Neural progenitor cell (in vitro differentiated cells): ENCODE data around the gene GNB1. TPM values are rescaled to one million over a fixed set of nuclear protein-coding genes. Genes with fewer than 3 reads are reported as not detected.

Experiments used
- DNase-seq: peaks from one replicate; pipeline ENCODE4 v3.0.0-alpha.2; 2016; ENCODE audit warnings: low spot score
- H2AFZ ChIP-seq: fragments of 200-600 bp; sonication (generic); replicated peaks from 2 replicates; pipeline ENCODE4 v1.6.1; 2016; ENCODE audit warnings: antibody characterized with exemption
- H3F3A ChIP-seq: fragments of 200-600 bp; sonication (generic); 2 replicates; pipeline ENCODE4 v1.6.1; 2016; ENCODE audit warnings: antibody characterized with exemption, low read depth
- H3K27ac ChIP-seq: fragments of 200-600 bp; sonication (generic); 2 replicates; pipeline ENCODE4 v1.5.1; 2016; ENCODE audit warnings: mild to moderate bottlenecking
- H3K27me3 ChIP-seq: fragments of 200-600 bp; sonication (generic); 2 replicates; pipeline ENCODE4 v1.6.1; 2016; ENCODE audit warnings: mild to moderate bottlenecking, moderate library complexity
- H3K36me3 ChIP-seq: fragments of 200-600 bp; sonication (generic); 2 replicates; pipeline ENCODE4 v1.5.1; 2016
- H3K4me1 ChIP-seq: fragments of 200-600 bp; sonication (generic); 2 replicates; pipeline ENCODE4 v1.6.1; 2016; ENCODE audit warnings: mixed run types
- H3K4me2 ChIP-seq: fragments of 200-600 bp; sonication (generic); 2 replicates; pipeline ENCODE4 v1.6.1; 2016
- H3K4me3 ChIP-seq: fragments of 200-600 bp; sonication (generic); 2 replicates; pipeline ENCODE4 v1.5.1; 2016
- H3K79me2 ChIP-seq: fragments of 200-600 bp; sonication (generic); 2 replicates; pipeline ENCODE4 v1.6.1; 2016; ENCODE audit warnings: low read depth
- H3K9ac ChIP-seq: fragments of 200-600 bp; sonication (generic); 2 replicates; pipeline ENCODE4 v1.6.1; 2016
- H3K9me3 ChIP-seq: fragments of 200-600 bp; sonication (generic); 2 replicates; pipeline ENCODE4 v1.5.1; 2016; ENCODE audit warnings: low read depth
- H4K20me1 ChIP-seq: fragments of 200-600 bp; sonication (generic); 2 replicates; pipeline ENCODE4 v1.6.1; 2016; ENCODE audit warnings: low read depth
- H3K27ac Mint-ChIP-seq: 3 replicates; pipeline ENCODE4 v1.8.0; 2021; ENCODE audit warnings: mixed read lengths
- H3K27me3 Mint-ChIP-seq: 2 replicates; pipeline ENCODE4 v1.8.0; 2022; ENCODE audit warnings: low read depth, mild to moderate bottlenecking, inconsistent platforms, moderate library complexity, mixed read lengths; ENCODE audit not compliant: insufficient read depth
- H3K36me3 Mint-ChIP-seq: 3 replicates; pipeline ENCODE4 v1.8.0; 2021; ENCODE audit warnings: mixed read lengths
- H3K4me1 Mint-ChIP-seq: 3 replicates; pipeline ENCODE4 v1.8.0; 2021; ENCODE audit warnings: mixed read lengths
- H3K4me3 Mint-ChIP-seq: 3 replicates; pipeline ENCODE4 v1.8.0; 2021; ENCODE audit warnings: mild to moderate bottlenecking, moderate library complexity, mixed read lengths
- H3K9me3 Mint-ChIP-seq: 3 replicates; pipeline ENCODE4 v1.8.0; 2020; ENCODE audit warnings: mixed read lengths
- CTCF ChIP-seq: fragments of 200-600 bp; sonication (generic); IDR thresholded peaks from 2 replicates; pipeline ENCODE4 v1.5.1; 2017; ENCODE audit warnings: antibody characterized with exemption, mild to moderate bottlenecking
- EZH2 ChIP-seq: fragments of 200-600 bp; sonication (generic); IDR thresholded peaks from 2 replicates; pipeline ENCODE4 v1.6.1; 2017; ENCODE audit warnings: antibody characterized with exemption, mild to moderate bottlenecking, moderate library complexity
- EZH2phosphoT487 ChIP-seq: fragments of 200-600 bp; sonication (generic); IDR thresholded peaks from 2 replicates; pipeline ENCODE4 v1.6.1; 2017; ENCODE audit warnings: antibody characterized with exemption
- total RNA-seq: library from RNA; depleted of rRNA; stranded (reverse); fragments of >200 nt; gene quantifications from 2 replicates; pipeline ENCODE4 v1.2.3, GENCODE V29; 2015; ENCODE audit warnings: low replicate concordance

GNB1 gene
- total RNA-seq, 1 donor from 2014 or later = 175 TPM

DNA sequence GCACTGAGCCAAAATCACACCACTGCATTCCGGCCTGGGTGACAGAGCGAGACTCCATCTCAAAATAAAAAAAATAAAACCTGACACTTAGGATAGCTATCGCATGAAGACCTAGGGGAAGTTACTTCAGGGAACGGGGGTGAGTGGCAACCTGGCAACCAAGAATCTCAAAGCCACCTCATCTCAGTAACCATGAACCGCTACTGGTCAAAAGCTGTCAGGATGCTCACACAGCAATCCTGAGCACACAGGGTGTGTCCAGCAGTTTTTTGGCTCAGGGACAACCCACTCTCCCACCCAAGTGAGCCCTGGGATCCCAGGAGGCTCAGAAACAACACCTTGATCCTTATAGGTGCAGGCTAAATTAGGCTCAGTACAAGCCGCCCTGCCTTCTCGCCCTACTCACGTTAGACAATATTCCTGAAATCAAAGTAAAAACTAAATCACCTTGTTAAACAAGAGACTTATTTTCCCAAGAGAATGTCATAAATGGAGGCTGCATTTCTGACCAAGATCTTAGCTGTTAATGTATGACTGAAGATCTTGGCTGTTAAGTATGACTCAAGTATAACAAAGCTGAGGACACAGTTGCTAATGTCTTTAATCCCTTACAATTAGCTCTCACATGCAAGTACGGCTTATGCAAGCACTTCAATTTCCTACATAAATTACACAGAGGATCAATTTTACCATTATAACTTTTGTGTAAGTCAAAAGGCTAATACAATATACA is 64.4 kb downstream of the GNB1 start:
- DNase-seq = no peak
- Histone ChIP-seq H3K27ac (peak overlapping the region; percentile 2), H2AFZ (no peak overlapping the region), H4K20me1 (peaks cover 78% of the 10 kb centered on the region), H3F3A (peaks cover 40% of the 10 kb centered on the region), H3K9ac (no peak overlapping the region), H3K9me3 (no peaks in the 10 kb centered on the region), H3K36me3 (peaks cover 3% of the 10 kb centered on the region), H3K79me2 (peaks cover 100% of the 10 kb centered on the region), H3K4me2 (no peak overlapping the region), H3K27me3 (no peaks in the 10 kb centered on the region), H3K4me1 (peaks cover 4% of the 10 kb centered on the region), H3K4me3 (no peak overlapping the region)
- no peaks in the 10 kb centered on the region for H3K27me3 Mint-ChIP-seq
- no peak for TF ChIP-seq CTCF
- no peak for TF ChIP-seq EZH2
- TF ChIP-seq EZH2phosphoT487 = no peak
- H3K4me3 Mint-ChIP-seq = no peak overlapping the region
- peaks cover 15% of the 10 kb centered on the region for H3K4me1 Mint-ChIP-seq
- peaks cover 17% of the 10 kb centered on the region for H3K36me3 Mint-ChIP-seq
- no peaks in the 10 kb centered on the region for H3K9me3 Mint-ChIP-seq
- peak overlapping the region; percentile 13 for H3K27ac Mint-ChIP-seq

- H3K27ac Mint-ChIP-seq = no peak overlapping the region
- H3K9me3 Mint-ChIP-seq = no peaks in the 10 kb centered on the region
- Histone ChIP-seq H3K4me1 (peaks cover 4% of the 10 kb centered on the region), H3K4me2 (no peak overlapping the region), H3F3A (peaks cover 48% of the 10 kb centered on the region), H4K20me1 (peaks cover 77% of the 10 kb centered on the region), H3K27ac (no peak overlapping the region), H3K79me2 (peaks cover 100% of the 10 kb centered on the region), H2AFZ (no peak overlapping the region), H3K27me3 (no peaks in the 10 kb centered on the region), H3K9me3 (no peaks in the 10 kb centered on the region), H3K36me3 (peaks cover 3% of the 10 kb centered on the region), H3K9ac (no peak overlapping the region), H3K4me3 (no peak overlapping the region)
- H3K27me3 Mint-ChIP-seq = peaks cover 3% of the 10 kb centered on the region
- peaks cover 21% of the 10 kb centered on the region for H3K36me3 Mint-ChIP-seq
- no peak for TF ChIP-seq EZH2phosphoT487
- no peak for TF ChIP-seq CTCF
- no peak for TF ChIP-seq EZH2
- no peak for DNase-seq
- no peak overlapping the region for H3K4me3 Mint-ChIP-seq
- peaks cover 15% of the 10 kb centered on the region for H3K4me1 Mint-ChIP-seq
Observed at GRCh38 chr1:1825217-1825616, 65.7 kb downstream of the GNB1 start.

DNA sequence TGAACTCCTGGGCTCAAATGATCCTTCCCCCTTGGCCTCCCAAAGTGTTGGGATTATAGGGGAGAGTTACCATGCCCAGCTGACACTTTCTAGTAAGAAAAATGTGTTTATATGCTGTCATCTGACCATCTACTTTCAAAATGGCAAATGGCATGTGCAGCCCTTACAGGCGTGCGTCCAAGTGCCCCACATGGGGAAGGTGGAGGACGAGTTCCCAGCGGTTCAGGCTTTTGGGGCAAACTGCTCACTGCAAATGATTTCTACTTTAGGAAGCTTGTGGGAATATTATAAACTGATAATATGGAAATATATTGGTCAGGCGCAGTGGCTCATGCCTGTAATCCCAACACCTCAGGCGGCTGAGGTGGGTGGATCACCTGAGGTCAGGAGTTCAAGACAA is 71.1 kb downstream of the GNB1 start:
- Histone ChIP-seq H3K9me3 (no peaks in the 10 kb centered on the region), H3F3A (peaks cover 53% of the 10 kb centered on the region), H3K4me2 (no peak overlapping the region), H4K20me1 (peaks cover 39% of the 10 kb centered on the region), H2AFZ (no peak overlapping the region), H3K27me3 (no peaks in the 10 kb centered on the region), H3K36me3 (peaks cover 12% of the 10 kb centered on the region), H3K9ac (no peak overlapping the region), H3K27ac (no peak overlapping the region), H3K4me3 (no peak overlapping the region), H3K79me2 (peaks cover 85% of the 10 kb centered on the region), H3K4me1 (no peaks in the 10 kb centered on the region)
- no peak for DNase-seq
- Mint-ChIP-seq H3K4me3 (no peak overlapping the region), H3K36me3 (peaks cover 28% of the 10 kb centered on the region), H3K9me3 (no peaks in the 10 kb centered on the region), H3K27me3 (peaks cover 3% of the 10 kb centered on the region), H3K4me1 (peaks cover 2% of the 10 kb centered on the region), H3K27ac (no peak overlapping the region)
- TF ChIP-seq CTCF (no peak), EZH2phosphoT487 (no peak), EZH2 (no peak)
